ENCODE measurements around the gene TBC1D5.

- no peak for TF ChIP-seq POLR2A (IDR thresholded peaks at IDR 0.05)
- TF ChIP-seq CTCF (IDR thresholded peaks at IDR 0.05): no peak
Measured at GRCh38 chr3:17643691-17644090, 98.7 kb downstream of the TBC1D5 start.
